OCI-LY7 (cell line): ENCODE measurements around the gene TRMU.

Experiments
- EZH2phosphoT487 ChIP-seq: fragments of 200-600 bp; sonication (generic); IDR thresholded peaks from 2 replicates; pipeline ENCODE4 v1.6.1; 2018; ENCODE audit warnings: low read depth, borderline replicate concordance, mild to moderate bottlenecking, mixed run types, antibody characterized with exemption, low read length, moderate library complexity, mixed read lengths
- TF ChIP-seq, protein P1 (sequence below): fragments of 200-600 bp; sonication (generic); conservative IDR thresholded peaks from 2 replicates; pipeline ENCODE4 v1.5.1; 2014; ENCODE audit warnings: mild to moderate bottlenecking, antibody characterized with exemption, low read length, moderate library complexity, mixed read lengths

DNA sequence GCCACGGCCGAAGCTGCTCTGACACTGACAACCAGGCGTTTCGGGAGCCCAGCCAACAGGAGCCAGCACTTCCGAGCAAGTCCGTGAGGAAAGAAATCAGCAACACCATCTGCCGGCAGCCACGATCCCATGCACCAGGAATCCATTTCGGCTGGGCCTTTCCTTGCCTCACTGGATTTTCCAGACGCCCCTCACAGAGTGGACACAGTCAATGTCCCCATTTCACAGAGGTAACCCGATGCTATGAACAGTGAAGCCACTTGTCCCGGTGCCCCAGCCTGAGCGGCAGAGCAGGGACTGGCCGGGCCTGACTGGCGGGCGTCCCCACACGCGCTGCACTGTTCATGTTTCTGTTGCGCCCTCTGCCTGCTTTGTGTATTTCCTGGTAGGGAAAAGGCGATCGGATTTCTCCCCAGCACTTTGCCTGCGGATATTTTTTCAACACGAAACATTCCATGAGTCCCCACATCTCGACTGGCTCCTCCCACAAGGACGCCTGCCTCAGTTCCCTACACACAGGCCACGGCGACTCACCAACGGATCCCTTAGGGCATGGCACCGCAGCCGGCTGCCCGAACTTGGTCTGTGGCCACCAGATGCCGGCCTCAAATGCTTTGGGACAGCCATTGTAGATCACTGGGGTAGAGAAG is 55.3 kb downstream of the TRMU start:
- TF ChIP-seq, protein P1, sequence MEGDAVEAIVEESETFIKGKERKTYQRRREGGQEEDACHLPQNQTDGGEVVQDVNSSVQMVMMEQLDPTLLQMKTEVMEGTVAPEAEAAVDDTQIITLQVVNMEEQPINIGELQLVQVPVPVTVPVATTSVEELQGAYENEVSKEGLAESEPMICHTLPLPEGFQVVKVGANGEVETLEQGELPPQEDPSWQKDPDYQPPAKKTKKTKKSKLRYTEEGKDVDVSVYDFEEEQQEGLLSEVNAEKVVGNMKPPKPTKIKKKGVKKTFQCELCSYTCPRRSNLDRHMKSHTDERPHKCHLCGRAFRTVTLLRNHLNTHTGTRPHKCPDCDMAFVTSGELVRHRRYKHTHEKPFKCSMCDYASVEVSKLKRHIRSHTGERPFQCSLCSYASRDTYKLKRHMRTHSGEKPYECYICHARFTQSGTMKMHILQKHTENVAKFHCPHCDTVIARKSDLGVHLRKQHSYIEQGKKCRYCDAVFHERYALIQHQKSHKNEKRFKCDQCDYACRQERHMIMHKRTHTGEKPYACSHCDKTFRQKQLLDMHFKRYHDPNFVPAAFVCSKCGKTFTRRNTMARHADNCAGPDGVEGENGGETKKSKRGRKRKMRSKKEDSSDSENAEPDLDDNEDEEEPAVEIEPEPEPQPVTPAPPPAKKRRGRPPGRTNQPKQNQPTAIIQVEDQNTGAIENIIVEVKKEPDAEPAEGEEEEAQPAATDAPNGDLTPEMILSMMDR, result no peak
- TF ChIP-seq EZH2phosphoT487, result no peak
